ENCODE measurements around the gene DIAPH3. TPM values are rescaled to one million over a fixed set of nuclear protein-coding genes. Genes with fewer than 3 reads are reported as not detected.

Gene DIAPH3
- total RNA-seq, 1 experiment from 2014 or later, result 62.3 TPM

GRCh38 chr13:60020288-60020687, 143.4 kb downstream of the DIAPH3 start:
- Histone ChIP-seq H3K27me3 (replicated peaks; ENCODE audit: insufficient read depth, low read depth, low read length, poor library complexity) (no peaks in the 10 kb centered on the region), H3K4me3 (ENCODE audit: low read depth, low read length, poor library complexity, severe bottlenecking) (no peak overlapping the region), H3K36me3 (ENCODE audit: insufficient read depth, low read length, poor library complexity, severe bottlenecking) (peaks cover 18% of the 10 kb centered on the region), H3K9me3 (ENCODE audit: low read depth, low read length, poor library complexity, severe bottlenecking) (peaks cover 8% of the 10 kb centered on the region), H3K27ac (ENCODE audit: low read depth, low read length, poor library complexity, severe bottlenecking) (peak overlapping the region; percentile 83), H3K4me1 (ENCODE audit: insufficient read depth, low read length, poor library complexity, severe bottlenecking) (peaks cover 54% of the 10 kb centered on the region)
- ChIA-PET POLR2A (ENCODE audit: low non-redundant PET) (no interaction called here), CTCF (no interaction called here)
- intact Hi-C loops (cut with micrococcal nuclease; ENCODE audit: unreplicated experiment), result no loop called here
- no peak for TF ChIP-seq EZH2 (IDR thresholded peaks at IDR 0.05; ENCODE audit: borderline replicate concordance, low read depth, low read length, poor library complexity, severe bottlenecking)
- TF ChIP-seq CTCF (conservative IDR thresholded peaks at IDR 0.05; ENCODE audit: low read depth, low read length), result no peak
- no peak for DNase-seq (ENCODE audit: low spot score)
- BruUV-seq (replicated peaks), result no TSS peak

GRCh38 chr13:60019119-60019993, 144.4 kb downstream of the DIAPH3 start:
- intact Hi-C loops (cut with micrococcal nuclease; ENCODE audit: unreplicated experiment), result loop anchor here (1.0 kb wide), 1 partner anchor 80 kb away; no protein-coding TSS in a partner anchor
- Histone ChIP-seq H3K27me3 (replicated peaks; ENCODE audit: insufficient read depth, low read depth, low read length, poor library complexity) (no peaks in the 10 kb centered on the region), H3K36me3 (ENCODE audit: insufficient read depth, low read length, poor library complexity, severe bottlenecking) (peaks cover 10% of the 10 kb centered on the region), H3K4me3 (ENCODE audit: low read depth, low read length, poor library complexity, severe bottlenecking) (peak overlapping the region; percentile 13), H3K27ac (ENCODE audit: low read depth, low read length, poor library complexity, severe bottlenecking) (peak overlapping the region; percentile 83), H3K9me3 (ENCODE audit: low read depth, low read length, poor library complexity, severe bottlenecking) (peaks cover 5% of the 10 kb centered on the region), H3K4me1 (ENCODE audit: insufficient read depth, low read length, poor library complexity, severe bottlenecking) (peaks cover 58% of the 10 kb centered on the region)
- POLR2A ChIA-PET (ENCODE audit: low non-redundant PET), result no interaction called here
- BruUV-seq (replicated peaks), result no TSS peak
- DNase-seq (ENCODE audit: low spot score), result peak; percentile 83
- no peak for TF ChIP-seq EZH2 (IDR thresholded peaks at IDR 0.05; ENCODE audit: borderline replicate concordance, low read depth, low read length, poor library complexity, severe bottlenecking)
- no peak for TF ChIP-seq CTCF (conservative IDR thresholded peaks at IDR 0.05; ENCODE audit: low read depth, low read length)
- CTCF ChIA-PET, result no interaction called here

- Histone ChIP-seq H3K4me1 (ENCODE audit: insufficient read depth, low read length, poor library complexity, severe bottlenecking) (peaks cover 65% of the 10 kb centered on the region), H3K27me3 (replicated peaks; ENCODE audit: insufficient read depth, low read depth, low read length, poor library complexity) (no peaks in the 10 kb centered on the region), H3K9me3 (ENCODE audit: low read depth, low read length, poor library complexity, severe bottlenecking) (no peaks in the 10 kb centered on the region), H3K27ac (ENCODE audit: low read depth, low read length, poor library complexity, severe bottlenecking) (peak overlapping the region; percentile 83), H3K36me3 (ENCODE audit: insufficient read depth, low read length, poor library complexity, severe bottlenecking) (peaks cover 8% of the 10 kb centered on the region), H3K4me3 (ENCODE audit: low read depth, low read length, poor library complexity, severe bottlenecking) (peak overlapping the region; percentile 13)
- POLR2A ChIA-PET (ENCODE audit: low non-redundant PET), result no interaction called here
- intact Hi-C loops (cut with micrococcal nuclease; ENCODE audit: unreplicated experiment), result no loop called here
- no peak for TF ChIP-seq CTCF (conservative IDR thresholded peaks at IDR 0.05; ENCODE audit: low read depth, low read length)
- TF ChIP-seq EZH2 (IDR thresholded peaks at IDR 0.05; ENCODE audit: borderline replicate concordance, low read depth, low read length, poor library complexity, severe bottlenecking), result no peak
- peak; percentile 38 for DNase-seq (ENCODE audit: low spot score)
- CTCF ChIA-PET, result no interaction called here
- BruUV-seq (replicated peaks), result no TSS peak
Observed at GRCh38 chr13:60018536-60018935, 145.2 kb downstream of the DIAPH3 start.

Data from A673 (cell line).